ENCODE data around the gene TFEC.
"Not testable (repeated sequence)": the region's sequence is repeated elsewhere in the genome, so short reads cannot be mapped to it uniquely, and the experiment has no call there.

The TFEC gene, protein sequence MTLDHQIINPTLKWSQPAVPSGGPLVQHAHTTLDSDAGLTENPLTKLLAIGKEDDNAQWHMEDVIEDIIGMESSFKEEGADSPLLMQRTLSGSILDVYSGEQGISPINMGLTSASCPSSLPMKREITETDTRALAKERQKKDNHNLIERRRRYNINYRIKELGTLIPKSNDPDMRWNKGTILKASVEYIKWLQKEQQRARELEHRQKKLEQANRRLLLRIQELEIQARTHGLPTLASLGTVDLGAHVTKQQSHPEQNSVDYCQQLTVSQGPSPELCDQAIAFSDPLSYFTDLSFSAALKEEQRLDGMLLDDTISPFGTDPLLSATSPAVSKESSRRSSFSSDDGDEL

DNA sequence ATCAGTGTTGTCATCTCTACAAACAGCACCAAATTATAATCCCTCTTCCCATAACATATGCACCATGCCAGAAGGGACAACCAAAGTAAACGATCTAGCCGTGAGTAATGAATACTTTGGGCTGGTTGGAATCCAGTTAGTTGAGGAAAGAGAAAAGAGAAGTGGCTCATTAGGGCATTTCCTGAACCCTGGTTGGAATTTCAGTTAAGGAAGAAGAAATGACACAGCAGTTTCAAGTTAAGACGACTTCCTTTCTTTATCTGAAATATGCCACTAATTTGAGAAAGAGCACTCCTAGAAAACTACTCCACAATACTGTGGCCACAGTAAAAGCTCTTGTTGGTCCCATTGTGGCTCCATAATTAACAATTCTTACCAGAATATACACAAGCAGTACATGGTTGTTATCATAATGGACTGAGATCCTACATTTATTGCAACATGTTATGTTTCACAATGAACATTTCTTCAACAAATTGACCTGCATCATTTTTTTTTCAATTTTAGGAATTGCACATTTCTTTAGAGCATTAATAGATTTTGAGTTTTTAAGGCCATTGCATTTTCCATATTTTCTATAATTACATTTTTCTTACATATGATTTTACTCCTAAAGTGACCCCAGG, at the start of gene TFEC:
Gene TFEC, minus strand, starts transcription at position 113 of the 626 bp plus-strand sequence. CDS start 46,322 bp downstream, outside the sequence.
- H3K4me3 ChIP-seq, result no peak within 1 kb of the TSS
- in situ Hi-C loops (cut with MboI; ENCODE audit: low sequenced_read_pairs), result no loop called here
- no peak for DNase-seq (ENCODE audit: low spot score in 2 of 2)
- H3K4me1 ChIP-seq, result no peaks in the 10 kb centered on the region
- H3K9me3 ChIP-seq, result no peaks in the 10 kb centered on the region
- 0 out of 2 replicates have a peak, but pooled peaks cover 9% of the 10 kb centered on the region for H3K27me3 ChIP-seq (ENCODE audit: low read depth)
- no peaks in the 10 kb centered on the region for H3K36me3 ChIP-seq (replicated peaks)

DNA sequence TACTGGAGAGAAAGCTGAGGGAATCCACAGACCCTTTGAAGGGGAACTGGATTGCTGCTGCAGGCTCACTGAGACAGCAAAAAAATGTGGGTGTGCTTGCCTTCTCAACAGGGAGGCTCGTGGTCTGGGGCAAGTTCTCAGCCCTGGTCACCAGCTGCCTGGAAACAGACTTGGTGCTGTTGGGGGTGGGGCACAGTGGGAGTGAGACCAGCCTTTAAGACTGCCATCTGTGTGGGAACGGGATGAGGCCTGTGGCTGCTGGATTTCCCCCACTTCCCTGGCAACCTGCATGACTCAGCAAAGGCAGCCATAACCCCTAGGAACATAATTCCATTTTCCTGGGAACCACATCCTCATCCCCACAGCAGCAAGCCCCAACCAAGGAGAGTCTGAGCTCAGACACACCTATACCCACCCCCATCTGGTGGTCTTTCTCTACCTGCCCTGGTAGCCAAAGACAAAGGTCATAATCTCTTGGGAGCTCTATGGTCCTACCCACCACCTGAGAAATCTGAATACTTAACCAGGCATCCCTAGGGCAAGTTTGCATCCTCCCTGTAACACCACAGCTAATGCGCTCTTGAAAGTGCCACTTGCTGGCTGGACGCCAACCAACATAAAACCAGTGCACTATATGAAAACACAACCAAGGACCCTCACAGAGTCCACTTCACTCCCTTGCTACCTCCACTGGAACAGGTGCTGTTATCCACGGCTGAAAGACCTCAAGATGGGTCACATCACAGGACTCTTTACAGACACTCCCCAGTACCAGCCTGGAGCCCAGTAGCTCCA, 45.0 kb upstream of the TFEC start:
- no peaks in the 10 kb centered on the region for H3K9me3 ChIP-seq
- peaks cover 3% of the 10 kb centered on the region; the same call in 1 of the 2 replicates for H3K27me3 ChIP-seq (ENCODE audit: low read depth)
- no peaks in the 10 kb centered on the region for H3K36me3 ChIP-seq (replicated peaks)
- H3K4me3 ChIP-seq, result no peak overlapping the region
- H3K4me1 ChIP-seq, result no peaks in the 10 kb centered on the region
- in situ Hi-C loops (cut with MboI; ENCODE audit: low sequenced_read_pairs), result no loop called here
- DNase-seq (ENCODE audit: low spot score in 2 of 2), result no peak

DNA sequence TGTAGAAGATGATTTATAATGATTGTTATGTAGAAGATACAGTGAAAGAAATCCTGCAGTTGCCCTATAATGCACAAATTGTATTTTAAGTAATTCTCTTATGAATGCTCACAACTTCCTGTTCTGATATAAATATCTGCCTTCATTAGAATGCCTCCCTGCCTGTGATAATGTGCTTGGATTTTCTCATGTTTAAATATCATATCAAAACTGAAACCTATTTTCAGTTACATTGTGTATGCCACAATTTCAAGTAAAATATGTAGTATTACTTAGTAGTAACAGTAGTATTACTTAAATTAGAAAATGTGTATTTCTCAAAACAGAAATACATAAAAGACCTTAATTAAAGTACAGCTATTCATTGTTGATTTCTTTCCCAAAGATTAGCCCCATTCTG, 41.1 kb upstream of the TFEC start:
- no peaks in the 10 kb centered on the region; the same call in 1 of the 2 replicates for H3K4me1 ChIP-seq
- in situ Hi-C loops (cut with MboI; ENCODE audit: low sequenced_read_pairs), result no loop called here
- H3K36me3 ChIP-seq (replicated peaks), result no peaks in the 10 kb centered on the region
- H3K9me3 ChIP-seq, result no peaks in the 10 kb centered on the region
- peaks cover 3% of the 10 kb centered on the region; the same call in 1 of the 2 replicates for H3K27me3 ChIP-seq (ENCODE audit: low read depth)
- no peak for DNase-seq (ENCODE audit: low spot score in 2 of 2)
- H3K4me3 ChIP-seq, result no peak overlapping the region

DNA sequence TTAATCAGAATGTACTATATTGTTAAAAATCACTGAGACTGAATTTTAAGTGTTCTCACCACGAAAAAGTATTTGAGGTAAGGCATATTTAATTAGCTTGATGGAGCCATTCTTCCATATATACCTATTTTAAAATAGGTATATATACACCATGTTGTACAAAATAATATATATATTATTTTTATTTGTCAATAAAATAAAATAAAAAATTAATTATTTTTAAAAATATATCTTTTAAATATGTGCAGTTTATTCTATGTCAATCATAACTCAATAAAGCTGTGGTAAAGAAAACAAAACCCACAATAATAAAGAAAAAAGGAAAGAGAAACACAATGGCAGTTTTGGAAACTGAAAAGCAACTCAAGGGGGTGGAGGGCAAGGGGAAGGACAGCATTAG, 33.6 kb upstream of the TFEC start:
- Histone ChIP-seq H3K36me3 (replicated peaks) (no peaks in the 10 kb centered on the region), H3K4me3 (no peak overlapping the region), H3K9me3 (no peaks in the 10 kb centered on the region), H3K4me1 (no peaks in the 10 kb centered on the region; the same call in 1 of the 2 replicates), H3K27me3 (ENCODE audit: low read depth) (no peaks in the 10 kb centered on the region)
- in situ Hi-C loops (cut with MboI; ENCODE audit: low sequenced_read_pairs), result no loop called here
- DNase-seq (ENCODE audit: low spot score in 2 of 2), result no peak

DNA sequence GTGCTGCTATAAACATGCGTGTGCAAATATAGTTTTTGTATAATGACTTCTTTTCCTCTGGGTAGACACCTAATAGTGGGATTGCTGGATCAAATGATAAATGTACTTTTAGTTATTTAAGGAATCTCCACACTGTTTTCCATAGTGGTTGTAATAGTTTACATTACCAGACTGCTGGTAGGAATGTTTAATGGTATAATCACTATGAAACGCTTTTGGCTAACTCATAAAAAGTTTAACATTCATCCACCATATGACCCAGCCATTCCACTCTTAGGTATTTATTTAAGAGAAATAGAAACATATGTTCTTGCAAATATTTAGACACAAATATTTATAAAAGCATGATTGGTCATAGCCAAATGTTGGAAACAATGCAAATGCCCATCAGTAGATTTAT, 32.1 kb upstream of the TFEC start:
- no peaks in the 10 kb centered on the region for H3K36me3 ChIP-seq (replicated peaks)

DNA sequence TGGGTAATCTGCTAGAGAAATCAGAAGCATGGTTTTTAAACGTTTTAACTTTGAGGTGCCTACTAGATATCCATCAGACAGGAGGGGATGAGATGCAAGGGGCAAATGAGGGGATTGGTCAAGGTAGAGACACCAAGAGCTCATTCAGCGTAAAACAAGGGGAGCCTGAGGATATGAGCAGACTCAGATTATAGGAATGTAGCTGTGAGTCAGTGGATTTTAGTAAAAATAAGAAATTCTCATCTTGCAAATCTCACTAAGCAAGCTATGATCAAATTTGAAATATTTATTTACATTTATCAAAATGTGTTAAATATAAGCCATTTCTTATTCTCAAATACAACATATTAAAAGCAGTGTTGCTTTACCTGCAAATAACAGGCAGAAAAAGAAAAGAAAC, 21.4 kb upstream of the TFEC start:
- no peak for DNase-seq (ENCODE audit: low spot score in 2 of 2)
- Histone ChIP-seq H3K9me3 (no peaks in the 10 kb centered on the region), H3K4me1 (no peaks in the 10 kb centered on the region), H3K4me3 (no peak overlapping the region), H3K27me3 (ENCODE audit: low read depth) (no peaks in the 10 kb centered on the region), H3K36me3 (replicated peaks) (no peaks in the 10 kb centered on the region)
- in situ Hi-C loops (cut with MboI; ENCODE audit: low sequenced_read_pairs), result no loop called here

More for the DNA sequence above, 32.1 kb upstream of the TFEC start:
- Histone ChIP-seq H3K4me1 (no peaks in the 10 kb centered on the region; the same call in 1 of the 2 replicates), H3K4me3 (no peak overlapping the region), H3K27me3 (ENCODE audit: low read depth) (no peaks in the 10 kb centered on the region), H3K9me3 (no peaks in the 10 kb centered on the region)
- in situ Hi-C loops (cut with MboI; ENCODE audit: low sequenced_read_pairs), result no loop called here
- DNase-seq (ENCODE audit: low spot score in 2 of 2), result no peak

DNA sequence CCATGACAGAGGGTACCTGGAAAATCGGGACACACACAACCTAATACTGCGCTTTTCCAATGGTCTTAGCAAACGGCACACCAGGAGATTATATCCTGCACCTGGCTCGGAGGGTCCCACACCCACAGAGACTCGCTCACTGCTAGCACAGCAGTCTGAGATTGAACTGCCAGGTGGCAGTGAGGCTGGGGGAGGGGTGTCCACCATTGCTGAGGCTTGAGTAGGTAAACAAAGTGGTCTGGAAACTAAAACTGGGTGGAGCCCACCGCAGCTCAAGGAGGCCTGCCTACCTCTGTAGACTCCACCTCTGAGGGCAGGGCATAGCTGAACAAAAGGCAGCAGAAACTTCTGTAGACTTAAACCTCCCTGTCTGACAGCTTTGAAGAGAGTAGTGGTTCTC, 16.7 kb upstream of the TFEC start:
- H3K4me1 ChIP-seq; in situ Hi-C loops (cut with MboI; ENCODE audit: low sequenced_read_pairs); H3K27me3 ChIP-seq (ENCODE audit: low read depth); H3K9me3 ChIP-seq; H3K36me3 ChIP-seq (replicated peaks); DNase-seq (ENCODE audit: low spot score in 2 of 2); H3K4me3 ChIP-seq: not testable (repeated sequence)

DNA sequence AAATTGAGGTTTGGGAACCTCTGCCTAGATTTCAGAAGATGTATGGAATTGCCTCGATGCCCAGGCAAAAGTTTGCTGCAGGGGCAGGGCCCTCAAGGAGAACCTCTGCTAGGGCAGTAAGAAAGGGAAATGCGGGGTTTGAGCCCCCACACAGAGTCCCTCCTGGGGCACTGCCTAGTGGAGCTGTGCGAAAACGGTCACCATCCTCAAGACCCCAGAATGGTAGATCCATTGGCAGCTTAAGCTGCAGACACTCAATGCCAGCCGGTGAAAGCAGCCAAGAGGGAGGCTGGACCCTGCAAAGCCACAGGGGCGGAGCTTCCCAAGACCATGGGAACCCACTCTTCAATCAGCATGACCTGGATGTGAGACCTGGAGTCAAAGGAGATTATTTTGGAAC, 15.0 kb upstream of the TFEC start:
- Histone ChIP-seq H3K4me1 (no peaks in the 10 kb centered on the region), H3K4me3 (no peak overlapping the region), H3K36me3 (replicated peaks) (no peaks in the 10 kb centered on the region), H3K9me3 (no peaks in the 10 kb centered on the region), H3K27me3 (ENCODE audit: low read depth) (no peaks in the 10 kb centered on the region)
- in situ Hi-C loops (cut with MboI; ENCODE audit: low sequenced_read_pairs), result no loop called here
- DNase-seq (ENCODE audit: low spot score in 2 of 2), result no peak

DNA sequence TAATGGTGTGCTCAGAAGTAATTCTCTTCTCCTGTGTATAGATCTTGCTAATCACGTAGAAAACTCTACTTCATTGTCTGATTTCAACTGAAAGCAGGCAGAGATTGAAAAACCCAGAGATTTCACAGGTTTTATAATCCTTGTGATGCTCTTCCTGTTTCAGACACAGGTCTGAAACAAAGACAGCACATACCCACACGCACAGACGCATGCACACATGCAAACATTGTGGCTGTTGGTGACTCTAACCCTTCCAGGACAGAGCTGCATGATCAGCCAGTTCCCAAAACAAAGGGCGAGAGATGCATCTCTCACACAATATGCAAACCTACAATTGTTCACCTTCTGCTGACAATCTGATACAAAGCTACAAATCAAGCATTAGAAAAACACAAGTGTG, 11.1 kb upstream of the TFEC start:
- no peaks in the 10 kb centered on the region for H3K9me3 ChIP-seq
- no peaks in the 10 kb centered on the region for H3K4me1 ChIP-seq
- in situ Hi-C loops (cut with MboI; ENCODE audit: low sequenced_read_pairs), result no loop called here
- H3K36me3 ChIP-seq (replicated peaks), result no peaks in the 10 kb centered on the region
- DNase-seq (ENCODE audit: low spot score in 2 of 2), result no peak
- H3K27me3 ChIP-seq (ENCODE audit: low read depth), result no peaks in the 10 kb centered on the region
- H3K4me3 ChIP-seq, result no peak overlapping the region

DNA sequence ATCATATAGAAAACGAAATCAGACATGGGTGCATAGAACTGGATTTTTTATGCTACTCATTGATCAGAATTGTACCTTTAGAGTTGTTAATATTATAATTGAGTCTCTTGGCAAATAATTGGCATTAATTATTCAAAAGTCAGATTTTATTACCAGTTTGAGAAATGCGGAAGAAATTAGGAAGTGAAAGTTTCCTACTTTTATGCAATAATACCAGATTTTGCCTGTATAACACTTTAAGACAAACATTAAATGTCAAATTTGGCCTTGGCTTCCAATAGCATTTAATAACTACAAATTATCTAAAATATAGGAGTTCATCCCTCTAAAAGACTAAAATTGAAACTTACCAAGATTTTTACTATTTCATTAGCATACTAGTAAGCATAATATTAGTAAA, 6.8 kb upstream of the TFEC start:
- H3K4me1 ChIP-seq, result no peaks in the 10 kb centered on the region
- H3K27me3 ChIP-seq (ENCODE audit: low read depth), result no peaks in the 10 kb centered on the region
- H3K4me3 ChIP-seq, result no peak overlapping the region
- no peak for DNase-seq (ENCODE audit: low spot score in 2 of 2)
- in situ Hi-C loops (cut with MboI; ENCODE audit: low sequenced_read_pairs), result no loop called here
- H3K9me3 ChIP-seq, result no peaks in the 10 kb centered on the region
- H3K36me3 ChIP-seq (replicated peaks), result no peaks in the 10 kb centered on the region

DNA sequence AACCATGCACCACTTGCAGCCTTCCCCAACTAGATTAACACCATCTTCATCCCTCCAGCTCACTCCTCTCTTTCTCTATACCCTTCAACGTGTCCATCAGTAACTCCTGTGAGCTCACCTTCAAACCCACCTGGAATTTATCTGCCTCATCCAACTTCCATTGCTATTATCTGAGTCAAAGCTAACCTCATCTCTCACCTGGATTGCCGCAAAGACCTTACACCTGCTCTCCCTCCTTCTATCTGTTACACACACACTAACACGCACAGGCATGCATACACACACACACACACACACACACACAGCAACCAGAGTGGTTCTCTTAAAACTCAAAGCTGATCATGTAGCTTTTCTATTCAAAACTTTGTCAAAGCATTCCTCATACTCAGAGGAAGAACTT, 3.8 kb upstream of the TFEC start:
- DNase-seq (ENCODE audit: low spot score in 2 of 2), result no peak
- Histone ChIP-seq H3K36me3 (replicated peaks) (no peaks in the 10 kb centered on the region), H3K4me1 (no peaks in the 10 kb centered on the region), H3K9me3 (no peaks in the 10 kb centered on the region), H3K27me3 (ENCODE audit: low read depth) (0 out of 2 replicates have a peak, but pooled peaks cover 2% of the 10 kb centered on the region), H3K4me3 (no peak overlapping the region)
- in situ Hi-C loops (cut with MboI; ENCODE audit: low sequenced_read_pairs), result no loop called here

DNA sequence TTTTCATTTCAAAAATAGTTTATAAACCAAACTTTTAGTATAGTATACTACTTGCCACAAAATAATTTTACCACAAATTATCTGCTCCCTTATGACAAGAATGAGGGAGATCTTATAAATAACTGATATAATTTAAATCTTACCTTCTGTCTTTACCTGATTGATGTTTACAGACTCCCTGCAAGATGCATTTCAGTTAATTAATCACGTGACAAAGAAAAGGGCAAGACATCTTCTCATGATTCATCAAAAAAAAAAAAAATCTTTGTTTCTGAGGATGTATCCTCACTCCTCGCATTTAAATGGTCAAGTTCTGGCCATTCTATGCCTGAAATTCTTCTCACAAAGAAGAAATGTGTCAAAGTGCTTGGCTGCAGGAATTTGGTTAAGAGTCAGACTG, 2.3 kb upstream of the TFEC start:
- H3K36me3 ChIP-seq (replicated peaks), result no peaks in the 10 kb centered on the region
- no peak overlapping the region for H3K4me3 ChIP-seq
- no peaks in the 10 kb centered on the region for H3K4me1 ChIP-seq
- no peaks in the 10 kb centered on the region for H3K9me3 ChIP-seq
- H3K27me3 ChIP-seq (ENCODE audit: low read depth), result 0 out of 2 replicates have a peak, but pooled peaks cover 8% of the 10 kb centered on the region
- DNase-seq (ENCODE audit: low spot score in 2 of 2), result no peak
- in situ Hi-C loops (cut with MboI; ENCODE audit: low sequenced_read_pairs), result no loop called here

DNA sequence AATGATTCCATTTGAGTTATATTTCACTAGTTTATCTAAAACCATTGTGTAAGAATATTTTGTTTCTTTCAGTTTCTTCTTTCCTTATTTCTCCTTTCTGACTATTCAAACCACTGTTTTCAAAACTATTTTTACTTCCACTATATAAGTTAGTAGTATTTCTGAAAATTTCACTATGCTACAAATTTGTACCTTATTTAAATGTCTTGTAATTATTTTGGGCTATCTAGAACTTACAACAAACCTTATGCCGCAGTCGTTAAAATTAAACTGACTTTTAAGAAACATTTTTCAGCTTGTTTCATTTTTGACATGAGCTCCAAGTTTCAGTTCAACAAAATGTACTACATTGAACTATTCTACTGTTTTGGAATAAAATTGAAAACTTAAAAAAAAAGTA, 1.8 kb downstream of the TFEC start:
- Histone ChIP-seq H3K4me3 (no peak overlapping the region), H3K9me3 (no peaks in the 10 kb centered on the region), H3K27me3 (ENCODE audit: low read depth) (0 out of 2 replicates have a peak, but pooled peaks cover 9% of the 10 kb centered on the region), H3K4me1 (no peaks in the 10 kb centered on the region), H3K36me3 (replicated peaks) (no peaks in the 10 kb centered on the region)
- in situ Hi-C loops (cut with MboI; ENCODE audit: low sequenced_read_pairs), result no loop called here
- no peak for DNase-seq (ENCODE audit: low spot score in 2 of 2)

DNA sequence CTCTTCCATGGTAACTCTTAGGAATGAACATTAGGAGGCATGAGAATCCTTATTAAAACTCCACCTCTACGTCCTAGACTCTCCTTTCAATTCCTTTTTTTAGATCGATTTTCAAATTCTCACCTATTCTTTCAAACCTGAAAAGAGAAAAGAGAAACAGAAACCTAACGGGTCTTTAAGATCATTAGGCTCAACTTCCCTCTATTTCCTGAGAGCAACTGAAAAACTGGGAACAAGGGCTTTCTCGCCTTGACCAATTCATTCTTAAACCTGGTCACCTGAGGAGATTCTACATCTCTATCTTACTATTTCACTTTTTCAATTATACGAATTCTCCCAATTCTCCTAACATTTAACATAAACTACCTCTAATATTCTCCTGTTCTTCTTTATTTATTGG, 2.8 kb downstream of the TFEC start:
- H3K36me3 ChIP-seq (replicated peaks), result no peaks in the 10 kb centered on the region
- no peak for DNase-seq (ENCODE audit: low spot score in 2 of 2)
- no peaks in the 10 kb centered on the region for H3K4me1 ChIP-seq
- in situ Hi-C loops (cut with MboI; ENCODE audit: low sequenced_read_pairs), result no loop called here
- no peaks in the 10 kb centered on the region for H3K9me3 ChIP-seq
- 0 out of 2 replicates have a peak, but pooled peaks cover 9% of the 10 kb centered on the region for H3K27me3 ChIP-seq (ENCODE audit: low read depth)
- H3K4me3 ChIP-seq, result no peak overlapping the region
